Stomach (tissue), 9 donors: ENCODE results near the gene HNRNPDL. TPM values are rescaled to one million over a fixed set of nuclear protein-coding genes. Genes with fewer than 3 reads are reported as not detected.
"Not testable (repeated sequence)": the region's sequence is repeated elsewhere in the genome, so short reads cannot be mapped to it uniquely, and the experiment has no call there.

ENCODE experiments used
- DNase-seq, 2 donors: peaks; one replicate each; pipeline versions ENCODE4 v3.0.0 to v3.0.0-alpha.2; 2013 to 2019
- H3K27ac ChIP-seq, 5 donors: fragments of 200-600 bp in 4 of 5; sonication (generic) in 4 of 5; one replicate each; pipeline ENCODE4 v1.5.1; 2013 to 2019; ENCODE audit warnings: mild to moderate bottlenecking in 1 of 5, moderate library complexity in 1 of 5
- H3K27me3 ChIP-seq, 3 donors: fragments of 200-600 bp; sonication (generic); one replicate each; pipeline ENCODE4 v1.5.1; 2017 to 2019; ENCODE audit warnings: mixed run types in 1 of 3
- H3K36me3 ChIP-seq, 4 donors: fragments of 200-600 bp; sonication (generic); 1 replicate in 3 of 4; 2 replicates in 1 of 4; pipeline ENCODE4 v1.5.1; 2016 to 2019
- H3K4me1 ChIP-seq, 4 donors: fragments of 200-600 bp; sonication (generic); one replicate each; pipeline ENCODE4 v1.5.1; 2016 to 2019
- H3K4me3 ChIP-seq, 4 donors: fragments of 200-600 bp; sonication (generic) in 3 of 4; one replicate each; pipeline ENCODE4 v1.5.1; 2016 to 2019; ENCODE audit warnings: mild to moderate bottlenecking in 1 of 4
- H3K9me3 ChIP-seq, 4 donors: fragments of 200-600 bp; sonication (generic); one replicate each; pipeline ENCODE4 v1.5.1; 2016 to 2019
- CTCF ChIP-seq, 7 experiments: fragments of 450-650 bp in 4 of 7; fragments of 200-600 bp in 3 of 7; sonication (generic) in 3 of 7; IDR thresholded peaks; one replicate each; pipeline ENCODE4 v1.5.1; 2016 to 2019; ENCODE audit warnings: antibody characterized with exemption in 7 of 7, control low read depth in 2 of 7, mild to moderate bottlenecking in 1 of 7
- EP300 ChIP-seq: sonication (generic); formaldehyde crosslinking; IDR thresholded peaks from one replicate; pipeline ENCODE4 v1.6.1; 2017; ENCODE audit warnings: antibody characterized with exemption
- POLR2A ChIP-seq, 4 donors: fragments of 450-650 bp; IDR thresholded peaks; one replicate each; pipeline ENCODE4 v1.6.1; 2016; ENCODE audit warnings: antibody characterized with exemption in 4 of 4, control low read depth in 2 of 4, mild to moderate bottlenecking in 1 of 4, moderate library complexity in 1 of 4
- POLR2AphosphoS5 ChIP-seq, 3 donors: sonication (generic); formaldehyde crosslinking; IDR thresholded peaks; one replicate each; pipeline ENCODE4 v1.6.1; 2016; ENCODE audit warnings: antibody characterized with exemption in 3 of 3
- WGBS, 5 donors: extraction: QIAGEN DNeasy Blood & Tissue Kit in 3 of 5; methylation state at CpG; one replicate each; pipeline versions ENCODE4 v1.1.5 to v1.1.7; 2013 to 2018; 5-methylcytosine and 5-hydroxymethylcytosine counted together
- intact Hi-C: fragments of 100-400 bp; cut with DNase I; formaldehyde crosslinking; loops from one replicate; pipeline ENCODE4 v1.15.1; 2023; ENCODE audit warnings: low total_unique reads
- polyA plus RNA-seq, 3 donors: library from polyadenylated mRNA; stranded (reverse); fragments of 200-250 nt; gene quantifications; one replicate each; pipeline ENCODE4 v1.2.3, GENCODE V29; 2013
- total RNA-seq, 5 donors: library from RNA; depleted of rRNA; stranded (reverse); fragments of >200 nt; gene quantifications; one replicate each; pipeline versions ENCODE4 v1.1.0 to v1.2.3, GENCODE V29; 2014 to 2016
- donor health status: healthy with polysubstance abuse.
- donor health status: Bipolar disorder and iron deficiency.
- donor health status: healthy.

HNRNPDL gene
- total and polyA plus RNA-seq, 8 donors: 71.8 to 456 (median 138) TPM

- intact Hi-C loops: no loop called here
- Histone ChIP-seq H3K4me1 (peaks cover 16 to 43% (median 26%) of the 10 kb centered on the region in 4 donors), H3K9me3 (no peaks in the 10 kb centered on the region), H3K36me3 (peaks cover 4 to 53% (median 48%) of the 10 kb centered on the region in 4 donors), H3K27ac (no peak overlapping the region), H3K27me3 (no peaks in the 10 kb centered on the region), H3K4me3 (no peak overlapping the region)
- WGBS, 5 donors: 79 to 84% (median 83%) methylated on average over 13 of the region's 13 CpGs
- DNase-seq: no peak
- TF ChIP-seq CTCF (IDR thresholded peaks at IDR 0.05) (no peak), POLR2AphosphoS5 (IDR thresholded peaks at IDR 0.05) (no peak), POLR2A (IDR thresholded peaks at IDR 0.05) (no peak), EP300 (no peak)
Measured at GRCh38 chr4:82421796-82422560, 8.3 kb downstream of the HNRNPDL start.

GRCh38 chr4:82419451-82419850 lies 10.8 kb downstream of the HNRNPDL start:
- peaks cover 0 to 18% (median 4%) of the 10 kb centered on the region in 4 donors for H3K4me1 ChIP-seq
- H3K9me3 ChIP-seq: no peaks in the 10 kb centered on the region
- intact Hi-C loops: no loop called here
- H3K4me3 ChIP-seq: no peak overlapping the region
- TF ChIP-seq CTCF (IDR thresholded peaks at IDR 0.05) (no peak), EP300 (no peak), POLR2AphosphoS5 (IDR thresholded peaks at IDR 0.05) (no peak), POLR2A (IDR thresholded peaks at IDR 0.05) (no peak)
- peaks cover 0 to 27% (median 23%) of the 10 kb centered on the region in 4 donors for H3K36me3 ChIP-seq
- 62 to 83% (median 69%) methylated on average over 3 of the region's 3 CpGs for WGBS, 5 donors
- DNase-seq: no peak
- no peaks in the 10 kb centered on the region for H3K27me3 ChIP-seq
- H3K27ac ChIP-seq: no peak overlapping the region

GRCh38 chr4:82415922-82416365 lies 14.3 kb downstream of the HNRNPDL start:
- no peak overlapping the region for H3K4me3 ChIP-seq
- intact Hi-C loops: no loop called here
- no peak overlapping the region for H3K27ac ChIP-seq
- H3K27me3 ChIP-seq: no peaks in the 10 kb centered on the region
- no peak for DNase-seq
- no peaks in the 10 kb centered on the region for H3K9me3 ChIP-seq
- H3K36me3 ChIP-seq: no peaks in the 10 kb centered on the region
- H3K4me1 ChIP-seq: no peaks in the 10 kb centered on the region
- 73 to 89% (median 80%) methylated on average over 12 of the region's 12 CpGs for WGBS, 5 donors
- TF ChIP-seq POLR2A (IDR thresholded peaks at IDR 0.05) (no peak), EP300 (no peak)

- H3K4me1 ChIP-seq, H3K36me3 ChIP-seq, intact Hi-C loops, H3K9me3 ChIP-seq, H3K27me3 ChIP-seq, H3K4me3 ChIP-seq, DNase-seq, H3K27ac ChIP-seq: not testable (repeated sequence)
- WGBS, 5 donors: 91 to 95% (median 94%) methylated on average over 11 of the region's 11 CpGs
Measured at GRCh38 chr4:82415061-82415460, 15.2 kb downstream of the HNRNPDL start.

- 63 to 82% (median 71%) methylated on average over 1 of the region's 1 CpG for WGBS, 5 donors
- Histone ChIP-seq H3K9me3 (no peaks in the 10 kb centered on the region), H3K36me3 (no peaks in the 10 kb centered on the region), H3K27ac (no peak overlapping the region), H3K4me1 (no peaks in the 10 kb centered on the region), H3K4me3 (no peak overlapping the region), H3K27me3 (no peaks in the 10 kb centered on the region)
- no peak for TF ChIP-seq CTCF (IDR thresholded peaks at IDR 0.05)
- intact Hi-C loops: no loop called here
- no peak for DNase-seq
Measured at GRCh38 chr4:82403725-82404124, 26.5 kb downstream of the HNRNPDL start.
